Liver (tissue), 9 donors: ENCODE measurements around the gene MFSD6. TPM values are rescaled to one million over a fixed set of nuclear protein-coding genes. Genes with fewer than 3 reads are reported as not detected.

Experiments used
- DNase-seq: peaks from one replicate; pipeline ENCODE4 v3.0.0-alpha.2; 2017; ENCODE audit warnings: low spot score
- H3K27ac ChIP-seq, 2 donors: one replicate each; pipeline ENCODE4 v1.7.0; 2013; ENCODE audit warnings: inconsistent platforms in 2 of 2, low read length in 2 of 2, control low read depth in 1 of 2, low read depth in 1 of 2, mild to moderate bottlenecking in 1 of 2
- H3K27me3 ChIP-seq, 4 donors: one replicate each; pipeline versions ENCODE4 v1.6.1 to v1.7.0; 2013; ENCODE audit warnings: low read length in 3 of 4, inconsistent platforms in 1 of 4, mild to moderate bottlenecking in 1 of 4, moderate library complexity in 1 of 4; ENCODE audit not compliant: control insufficient read depth in 4 of 4, insufficient read depth in 4 of 4
- H3K36me3 ChIP-seq, 4 donors: one replicate each; pipeline versions ENCODE4 v1.6.1 to v1.7.0; 2013; ENCODE audit warnings: low read length in 3 of 4, mild to moderate bottlenecking in 3 of 4, low read depth in 1 of 4, moderate library complexity in 1 of 4; ENCODE audit not compliant: control insufficient read depth in 4 of 4, insufficient read depth in 3 of 4
- H3K4me1 ChIP-seq, 4 donors: one replicate each; pipeline versions ENCODE4 v1.6.1 to v1.7.0; 2013; ENCODE audit warnings: low read length in 3 of 4, mild to moderate bottlenecking in 3 of 4, moderate library complexity in 1 of 4; ENCODE audit not compliant: control insufficient read depth in 4 of 4, insufficient read depth in 4 of 4
- H3K4me3 ChIP-seq, 3 donors: one replicate each; pipeline versions ENCODE4 v1.6.1 to v1.7.0; 2013; ENCODE audit warnings: low read length in 3 of 3, control low read depth in 1 of 3, low read depth in 1 of 3, mild to moderate bottlenecking in 1 of 3
- H3K9ac ChIP-seq, 2 donors: one replicate each; pipeline ENCODE4 v1.7.0; 2013; ENCODE audit warnings: low read length in 2 of 2, mild to moderate bottlenecking in 2 of 2, moderate library complexity in 2 of 2, control low read depth in 1 of 2, low read depth in 1 of 2
- H3K9me3 ChIP-seq, 4 donors: one replicate each; pipeline versions ENCODE4 v1.6.1 to v1.7.0; 2013; ENCODE audit warnings: low read length in 3 of 4; ENCODE audit not compliant: control insufficient read depth in 4 of 4
- FOXA1 ChIP-seq: IDR thresholded peaks from 2 replicates; pipeline ENCODE4 v1.6.1; 2016; ENCODE audit warnings: antibody characterized with exemption
- FOXA2 ChIP-seq: IDR thresholded peaks from 2 replicates; pipeline ENCODE4 v1.6.1; 2016; ENCODE audit warnings: antibody characterized with exemption
- GABPA ChIP-seq, 2 donors: IDR thresholded peaks in 1 of 2; conservative IDR thresholded peaks in 1 of 2; 2 replicates each; pipeline ENCODE4 v1.6.1; 2016; ENCODE audit warnings: antibody characterized with exemption in 2 of 2, mild to moderate bottlenecking in 1 of 2, moderate library complexity in 1 of 2
- HNF4A ChIP-seq, 2 donors: conservative IDR thresholded peaks; 2 replicates each; pipeline ENCODE4 v1.6.1; 2016; ENCODE audit warnings: antibody characterized with exemption in 2 of 2, mild to moderate bottlenecking in 2 of 2
- HNF4G ChIP-seq: IDR thresholded peaks from 2 replicates; pipeline ENCODE4 v1.6.1; 2016; ENCODE audit warnings: antibody characterized with exemption
- JUND ChIP-seq, 2 donors: IDR thresholded peaks; 2 replicates each; pipeline ENCODE4 v1.6.1; 2016; ENCODE audit warnings: antibody characterized with exemption in 2 of 2
- MAX ChIP-seq: IDR thresholded peaks from 2 replicates; pipeline ENCODE4 v1.6.1; 2016; ENCODE audit warnings: antibody characterized with exemption
- NR2F2 ChIP-seq: IDR thresholded peaks from 2 replicates; pipeline ENCODE4 v1.6.1; 2016; ENCODE audit warnings: antibody characterized with exemption
- RAD21 ChIP-seq, 2 donors: IDR thresholded peaks; 2 replicates each; pipeline ENCODE4 v1.6.1; 2016; ENCODE audit warnings: antibody characterized with exemption in 2 of 2, mild to moderate bottlenecking in 2 of 2
- REST ChIP-seq: IDR thresholded peaks from 2 replicates; pipeline ENCODE4 v1.6.1; 2016; ENCODE audit warnings: antibody characterized with exemption, mild to moderate bottlenecking
- RXRA ChIP-seq, 2 donors: IDR thresholded peaks; 2 replicates each; pipeline ENCODE4 v1.6.1; 2017 to 2018; ENCODE audit warnings: antibody characterized with exemption in 2 of 2, mild to moderate bottlenecking in 1 of 2
- SP1 ChIP-seq: IDR thresholded peaks from 2 replicates; pipeline ENCODE4 v1.6.1; 2018; ENCODE audit warnings: antibody characterized with exemption, mild to moderate bottlenecking
- TAF1 ChIP-seq: conservative IDR thresholded peaks from 2 replicates; pipeline ENCODE4 v1.6.1; 2016; ENCODE audit warnings: antibody characterized with exemption, mild to moderate bottlenecking
- YY1 ChIP-seq: IDR thresholded peaks from 2 replicates; pipeline ENCODE4 v1.6.1; 2016; ENCODE audit warnings: antibody characterized with exemption, mild to moderate bottlenecking
- WGBS: extraction: QIAGEN DNeasy Blood & Tissue Kit; methylation state at CpG from one replicate; pipeline ENCODE4 v1.1.7; 2013; 5-methylcytosine and 5-hydroxymethylcytosine counted together
- polyA plus RNA-seq, 2 donors: library from polyadenylated mRNA; stranded (reverse) in 1 of 2; unstranded in 1 of 2; fragments of 200-250 nt in 1 of 2; fragments of >200 nt in 1 of 2; fragmentation: Nextera tagmentation in 1 of 2; extraction: Ambion mirVana in 1 of 2; gene quantifications; one replicate each; pipeline versions ENCODE4 v1.2.1 to v1.2.3, GENCODE V29; 2013 to 2015
- total RNA-seq, 2 donors: library from RNA; depleted of rRNA; stranded (reverse); fragments of >200 nt; gene quantifications; one replicate each; pipeline ENCODE4 v1.2.3, GENCODE V29; 2014
- TF ChIP-seq, protein P1 (sequence below): fragments of 150-350 bp; IDR thresholded peaks from 2 replicates; pipeline ENCODE4 v1.5.1; 2017; ENCODE audit warnings: improper control_type of control experiment, low read depth, low read length; ENCODE audit not compliant: missing input control
- donor health status: healthy.
- donor health status: healthy.
- donor health status: healthy.
- donor health status: healthy.
- donor health status: healthy.

Gene MFSD6
- total and polyA plus RNA-seq, 4 donors = 0.83 to 9.5 (median 2.4) TPM

DNA sequence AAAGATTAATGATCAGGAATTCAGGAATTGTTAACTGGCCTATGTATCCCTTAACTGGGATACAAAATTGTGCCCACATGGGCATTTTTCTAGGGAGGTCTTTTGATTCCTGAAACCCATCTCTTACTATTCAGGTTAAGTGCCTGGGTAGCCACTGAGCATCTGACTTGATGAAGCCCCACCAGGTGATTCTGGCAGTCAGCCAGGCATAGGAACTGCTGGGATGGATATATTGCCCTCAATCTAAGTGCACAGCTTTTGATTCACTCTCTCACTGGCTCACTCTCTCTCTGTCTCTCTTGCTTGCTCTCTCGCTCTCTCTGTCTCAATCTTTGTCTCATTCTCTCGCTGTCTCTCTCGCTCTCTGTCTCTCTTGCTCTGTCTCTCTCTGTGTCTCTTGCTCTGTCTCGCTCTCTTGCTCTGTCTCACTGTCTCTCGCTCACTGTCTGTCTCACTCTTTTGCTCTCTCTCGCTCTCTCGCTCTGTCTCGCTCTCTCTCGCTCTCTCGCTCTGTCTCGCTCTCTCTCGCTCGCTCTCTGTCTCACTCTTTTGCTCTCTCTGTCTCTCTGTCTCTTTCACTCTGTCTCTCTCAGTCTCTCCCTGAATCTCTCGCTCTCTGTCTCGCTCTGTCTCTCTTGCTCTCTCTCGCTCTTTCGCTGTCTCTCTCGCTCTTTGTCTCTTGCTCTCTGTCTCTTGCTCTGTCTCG, 42.5 kb upstream of the MFSD6 start:
- peaks cover 2 to 22% (median 5%) of the 10 kb centered on the region in 4 donors for H3K36me3 ChIP-seq
- 97% methylated on average over 17 of the region's 19 CpGs for WGBS
- TF ChIP-seq MAX (no peak), NR2F2 (no peak), FOXA2 (no peak), HNF4A (conservative IDR thresholded peaks at IDR 0.05) (no peak), REST (no peak), SP1 (no peak), RXRA (IDR thresholded peaks at IDR 0.05) (no peak), JUND (IDR thresholded peaks at IDR 0.05) (no peak), GABPA (IDR thresholded peaks at IDR 0.05 in 1 of 2, conservative IDR thresholded peaks at IDR 0.05 in 1 of 2) (no peak), YY1 (no peak), HNF4G (no peak), TAF1 (no peak), FOXA1 (no peak)
- TF ChIP-seq, protein P1, sequence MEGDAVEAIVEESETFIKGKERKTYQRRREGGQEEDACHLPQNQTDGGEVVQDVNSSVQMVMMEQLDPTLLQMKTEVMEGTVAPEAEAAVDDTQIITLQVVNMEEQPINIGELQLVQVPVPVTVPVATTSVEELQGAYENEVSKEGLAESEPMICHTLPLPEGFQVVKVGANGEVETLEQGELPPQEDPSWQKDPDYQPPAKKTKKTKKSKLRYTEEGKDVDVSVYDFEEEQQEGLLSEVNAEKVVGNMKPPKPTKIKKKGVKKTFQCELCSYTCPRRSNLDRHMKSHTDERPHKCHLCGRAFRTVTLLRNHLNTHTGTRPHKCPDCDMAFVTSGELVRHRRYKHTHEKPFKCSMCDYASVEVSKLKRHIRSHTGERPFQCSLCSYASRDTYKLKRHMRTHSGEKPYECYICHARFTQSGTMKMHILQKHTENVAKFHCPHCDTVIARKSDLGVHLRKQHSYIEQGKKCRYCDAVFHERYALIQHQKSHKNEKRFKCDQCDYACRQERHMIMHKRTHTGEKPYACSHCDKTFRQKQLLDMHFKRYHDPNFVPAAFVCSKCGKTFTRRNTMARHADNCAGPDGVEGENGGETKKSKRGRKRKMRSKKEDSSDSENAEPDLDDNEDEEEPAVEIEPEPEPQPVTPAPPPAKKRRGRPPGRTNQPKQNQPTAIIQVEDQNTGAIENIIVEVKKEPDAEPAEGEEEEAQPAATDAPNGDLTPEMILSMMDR = no peak
- DNase-seq = no peak
- H3K4me1 ChIP-seq = peaks cover 2 to 11% (median 5%) of the 10 kb centered on the region in 4 donors
- no peaks in the 10 kb centered on the region for H3K27me3 ChIP-seq
- no peak overlapping the region for H3K9ac ChIP-seq
- H3K4me3 ChIP-seq = no peak overlapping the region
- H3K27ac ChIP-seq = no peak overlapping the region
- H3K9me3 ChIP-seq = no peaks in the 10 kb centered on the region

GRCh38 chr2:190366248-190366753, 41.9 kb upstream of the MFSD6 start:
- no peak for DNase-seq
- no peaks in the 10 kb centered on the region for H3K9me3 ChIP-seq
- H3K36me3 ChIP-seq = peaks cover 2 to 18% (median 8%) of the 10 kb centered on the region in 4 donors
- no peak overlapping the region for H3K27ac ChIP-seq
- peaks cover 2 to 11% (median 5%) of the 10 kb centered on the region in 4 donors for H3K4me1 ChIP-seq
- H3K27me3 ChIP-seq = no peaks in the 10 kb centered on the region
- WGBS = 89% methylated on average over 11 of the region's 11 CpGs
- H3K9ac ChIP-seq = no peak overlapping the region
- H3K4me3 ChIP-seq = no peak overlapping the region
- TF ChIP-seq RXRA (IDR thresholded peaks at IDR 0.05) = no peak
- no peak for TF ChIP-seq FOXA2
- TF ChIP-seq RAD21 (IDR thresholded peaks at IDR 0.05) = no peak
- TF ChIP-seq YY1 = no peak
